Transverse colon (tissue), 3 donors: ENCODE results near the gene ZFP92.

Source experiments
- POLR2A ChIP-seq: fragments of 450-650 bp; IDR thresholded peaks from one replicate; pipeline ENCODE4 v1.6.1; 2016; ENCODE audit warnings: antibody characterized with exemption, mild to moderate bottlenecking, moderate library complexity
- TF ChIP-seq, protein P1 (sequence below), 5 experiments: fragments of 200-600 bp in 3 of 5; fragments of 450-650 bp in 2 of 5; sonication (generic) in 3 of 5; IDR thresholded peaks; 1 replicate in 2 of 5; 2 replicates in 3 of 5; pipeline ENCODE4 v1.5.1; 2016 to 2017; ENCODE audit warnings: antibody characterized with exemption in 5 of 5, inconsistent platforms in 3 of 5, mild to moderate bottlenecking in 2 of 5, moderate library complexity in 1 of 5

DNA sequence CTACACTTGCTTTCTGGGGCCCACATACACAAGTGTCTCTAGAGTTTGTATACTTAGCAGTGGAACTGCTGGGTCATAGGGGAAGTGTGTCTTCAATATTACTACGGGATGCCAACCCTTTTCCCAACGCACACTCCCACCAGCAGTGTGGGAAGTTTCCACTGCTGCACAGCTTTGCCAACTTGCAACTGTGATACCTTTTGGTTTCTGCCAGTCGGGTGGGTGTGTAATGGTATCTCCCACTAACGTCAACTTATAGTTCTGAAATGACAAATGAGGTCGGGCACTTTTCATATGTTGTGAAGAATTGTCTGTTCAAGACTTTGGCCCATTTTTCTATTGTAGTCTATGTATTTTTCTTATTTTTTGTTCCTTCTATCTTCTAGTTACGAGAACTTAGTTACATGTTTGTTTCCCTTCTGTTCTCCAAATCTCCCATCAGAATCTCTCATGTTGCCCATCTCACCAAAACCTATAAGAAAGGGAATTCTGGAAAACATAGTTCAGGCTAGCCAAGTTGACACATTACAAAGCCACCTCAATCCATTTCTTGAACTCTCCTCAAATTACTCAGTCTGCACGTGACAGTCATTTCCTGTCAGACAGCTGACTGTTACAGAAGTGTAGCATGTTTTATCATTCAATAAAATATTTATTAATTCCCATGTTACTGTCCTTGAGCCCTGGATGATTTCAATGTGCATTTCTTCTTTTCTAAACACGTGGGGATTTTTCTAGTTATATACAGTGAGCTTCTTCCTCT lies 40.8 kb upstream of the ZFP92 start:
- TF ChIP-seq, protein P1, sequence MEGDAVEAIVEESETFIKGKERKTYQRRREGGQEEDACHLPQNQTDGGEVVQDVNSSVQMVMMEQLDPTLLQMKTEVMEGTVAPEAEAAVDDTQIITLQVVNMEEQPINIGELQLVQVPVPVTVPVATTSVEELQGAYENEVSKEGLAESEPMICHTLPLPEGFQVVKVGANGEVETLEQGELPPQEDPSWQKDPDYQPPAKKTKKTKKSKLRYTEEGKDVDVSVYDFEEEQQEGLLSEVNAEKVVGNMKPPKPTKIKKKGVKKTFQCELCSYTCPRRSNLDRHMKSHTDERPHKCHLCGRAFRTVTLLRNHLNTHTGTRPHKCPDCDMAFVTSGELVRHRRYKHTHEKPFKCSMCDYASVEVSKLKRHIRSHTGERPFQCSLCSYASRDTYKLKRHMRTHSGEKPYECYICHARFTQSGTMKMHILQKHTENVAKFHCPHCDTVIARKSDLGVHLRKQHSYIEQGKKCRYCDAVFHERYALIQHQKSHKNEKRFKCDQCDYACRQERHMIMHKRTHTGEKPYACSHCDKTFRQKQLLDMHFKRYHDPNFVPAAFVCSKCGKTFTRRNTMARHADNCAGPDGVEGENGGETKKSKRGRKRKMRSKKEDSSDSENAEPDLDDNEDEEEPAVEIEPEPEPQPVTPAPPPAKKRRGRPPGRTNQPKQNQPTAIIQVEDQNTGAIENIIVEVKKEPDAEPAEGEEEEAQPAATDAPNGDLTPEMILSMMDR (IDR thresholded peaks at IDR 0.05): no peak
- no peak for TF ChIP-seq POLR2A
